Glomerular endothelial cell (primary cell): ENCODE measurements around the gene CBR3. TPM values are rescaled to one million over a fixed set of nuclear protein-coding genes. Genes with fewer than 3 reads are reported as not detected.

Experiments used
- DNase-seq: peaks from one replicate; pipeline ENCODE4 v3.0.0-alpha.2; 2011; ENCODE audit warnings: low read depth, low spot score; ENCODE audit errors: extremely low read depth
- total RNA-seq: library from RNA; depleted of rRNA; stranded (reverse); fragments of >200 nt; gene quantifications from 2 replicates; pipeline ENCODE4 v1.2.3, GENCODE V29; 2015

The CBR3 gene
- total RNA-seq, 1 donor from 2014 or later, result 18.8 TPM

- DNase-seq, result no peak
Measured at GRCh38 chr21:36183144-36183795, 48.4 kb downstream of the CBR3 start.

- DNase-seq, result no peak
Measured at GRCh38 chr21:36184545-36184944, 49.7 kb downstream of the CBR3 start.

- no peak for DNase-seq
Measured at GRCh38 chr21:36185523-36185922, 50.6 kb downstream of the CBR3 start.

- DNase-seq, result no peak
Measured at GRCh38 chr21:36186081-36186480, 51.2 kb downstream of the CBR3 start.

GRCh38 chr21:36186506-36187399 lies 51.9 kb downstream of the CBR3 start:
- DNase-seq, result no peak

- no peak for DNase-seq
Measured at GRCh38 chr21:36188081-36188681, 53.3 kb downstream of the CBR3 start.

- DNase-seq, result no peak
Measured at GRCh38 chr21:36188937-36189336, 54.1 kb downstream of the CBR3 start.

GRCh38 chr21:36190736-36191135 lies 55.9 kb downstream of the CBR3 start:
- no peak for DNase-seq

- DNase-seq, result no peak
Measured at GRCh38 chr21:36193200-36193599, 58.3 kb downstream of the CBR3 start.

- no peak for DNase-seq
Measured at GRCh38 chr21:36194024-36194423, 59.1 kb downstream of the CBR3 start.

- DNase-seq, result no peak
Measured at GRCh38 chr21:36195613-36196012, 60.7 kb downstream of the CBR3 start.

Other genes with a start within 250 kb of the CBR3 start
- gene SETD4, start 74.6 kb upstream of the CBR3 start, total RNA-seq, result 7.5 and 10.4 TPM in 2 replicates
- 66.7 and 67.4 TPM in 2 replicates for gene CBR1, start 65.1 kb upstream of the CBR3 start, total RNA-seq
- gene DOP1B, start 21.7 kb downstream of the CBR3 start, total RNA-seq, result 11.7 and 29.8 TPM in 2 replicates
- gene MORC3, start 185.1 kb downstream of the CBR3 start, total RNA-seq, result 19.3 and 25.9 TPM in 2 replicates